WI38 (cell line): ENCODE measurements around the gene KIAA1755.

Source experiments
- H3K4me3 ChIP-seq: 2 replicates; pipeline ENCODE4 v1.5.1; 2011; ENCODE audit warnings: low read depth, mild to moderate bottlenecking, control low read depth, low read length
- TF ChIP-seq, protein P1 (sequence below): IDR thresholded peaks from 2 replicates; pipeline ENCODE4 v1.5.1; 2012; ENCODE audit warnings: low read depth, mild to moderate bottlenecking, control low read depth, low read length

KIAA1755 gene

DNA sequence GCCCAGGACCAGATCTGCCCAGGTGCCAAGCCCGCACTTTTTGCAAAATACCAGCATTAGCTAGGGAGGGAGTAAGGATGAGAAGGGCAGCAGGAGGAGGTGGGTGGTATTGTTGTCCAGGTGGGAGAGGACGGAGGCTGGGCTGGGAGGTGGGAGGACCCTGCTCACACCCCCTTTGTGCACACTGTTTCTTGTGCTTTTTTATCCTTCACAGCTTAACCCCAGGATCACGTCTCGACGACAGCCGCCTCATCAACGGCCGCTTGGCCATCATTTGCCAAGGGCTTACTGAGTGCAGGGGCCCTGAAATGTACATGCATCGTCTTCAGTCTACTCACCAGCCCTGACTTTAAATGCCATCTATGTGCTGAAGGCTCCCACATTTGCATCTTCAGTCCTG is 83.3 kb downstream of the KIAA1755 start:
- H3K4me3 ChIP-seq, result no peak overlapping the region
- TF ChIP-seq, protein P1, sequence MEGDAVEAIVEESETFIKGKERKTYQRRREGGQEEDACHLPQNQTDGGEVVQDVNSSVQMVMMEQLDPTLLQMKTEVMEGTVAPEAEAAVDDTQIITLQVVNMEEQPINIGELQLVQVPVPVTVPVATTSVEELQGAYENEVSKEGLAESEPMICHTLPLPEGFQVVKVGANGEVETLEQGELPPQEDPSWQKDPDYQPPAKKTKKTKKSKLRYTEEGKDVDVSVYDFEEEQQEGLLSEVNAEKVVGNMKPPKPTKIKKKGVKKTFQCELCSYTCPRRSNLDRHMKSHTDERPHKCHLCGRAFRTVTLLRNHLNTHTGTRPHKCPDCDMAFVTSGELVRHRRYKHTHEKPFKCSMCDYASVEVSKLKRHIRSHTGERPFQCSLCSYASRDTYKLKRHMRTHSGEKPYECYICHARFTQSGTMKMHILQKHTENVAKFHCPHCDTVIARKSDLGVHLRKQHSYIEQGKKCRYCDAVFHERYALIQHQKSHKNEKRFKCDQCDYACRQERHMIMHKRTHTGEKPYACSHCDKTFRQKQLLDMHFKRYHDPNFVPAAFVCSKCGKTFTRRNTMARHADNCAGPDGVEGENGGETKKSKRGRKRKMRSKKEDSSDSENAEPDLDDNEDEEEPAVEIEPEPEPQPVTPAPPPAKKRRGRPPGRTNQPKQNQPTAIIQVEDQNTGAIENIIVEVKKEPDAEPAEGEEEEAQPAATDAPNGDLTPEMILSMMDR, result no peak

DNA sequence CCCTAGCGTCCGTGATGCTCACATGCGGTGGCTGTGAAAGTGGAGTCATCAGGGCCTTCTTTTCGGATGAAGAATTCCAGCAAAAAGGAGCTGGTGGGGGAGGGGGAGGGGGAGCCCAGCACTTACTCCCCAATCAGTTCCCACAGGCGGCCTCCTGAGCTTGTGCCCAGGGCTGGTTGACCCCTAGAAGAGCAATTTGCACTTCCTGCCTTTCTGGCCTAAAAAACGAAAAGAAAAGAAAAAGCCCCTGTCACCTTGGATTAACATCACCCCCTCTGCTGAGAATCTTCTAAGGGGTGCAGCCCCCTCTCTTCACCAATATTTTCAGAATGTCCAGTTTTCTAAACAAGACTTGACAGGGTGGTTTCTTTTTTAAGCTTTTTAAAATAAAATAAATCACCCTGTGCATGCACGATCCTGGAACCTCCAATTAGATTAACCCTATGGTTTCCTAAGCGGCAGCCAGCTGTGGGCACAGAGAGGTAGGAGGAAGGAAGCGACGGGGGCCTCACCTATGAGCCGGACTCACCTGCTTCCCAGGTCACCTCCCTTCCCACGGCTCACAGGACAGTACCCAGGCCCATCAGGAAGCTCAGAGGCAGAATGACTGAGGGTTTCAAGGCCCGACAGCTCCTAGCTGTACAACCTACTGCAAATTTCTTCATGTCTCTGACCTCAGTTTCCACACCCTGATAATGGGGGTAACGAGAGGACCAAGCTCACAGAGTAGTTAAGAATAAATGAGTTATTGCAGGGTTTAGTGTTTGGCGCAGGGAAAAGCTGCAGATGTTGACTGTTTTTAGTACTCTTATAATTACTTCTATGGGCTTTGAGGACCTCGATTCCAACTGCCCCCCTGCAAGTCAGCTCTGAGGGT is 85.0 kb downstream of the KIAA1755 start:
- TF ChIP-seq, protein P1, result no peak
- no peak overlapping the region for H3K4me3 ChIP-seq

DNA sequence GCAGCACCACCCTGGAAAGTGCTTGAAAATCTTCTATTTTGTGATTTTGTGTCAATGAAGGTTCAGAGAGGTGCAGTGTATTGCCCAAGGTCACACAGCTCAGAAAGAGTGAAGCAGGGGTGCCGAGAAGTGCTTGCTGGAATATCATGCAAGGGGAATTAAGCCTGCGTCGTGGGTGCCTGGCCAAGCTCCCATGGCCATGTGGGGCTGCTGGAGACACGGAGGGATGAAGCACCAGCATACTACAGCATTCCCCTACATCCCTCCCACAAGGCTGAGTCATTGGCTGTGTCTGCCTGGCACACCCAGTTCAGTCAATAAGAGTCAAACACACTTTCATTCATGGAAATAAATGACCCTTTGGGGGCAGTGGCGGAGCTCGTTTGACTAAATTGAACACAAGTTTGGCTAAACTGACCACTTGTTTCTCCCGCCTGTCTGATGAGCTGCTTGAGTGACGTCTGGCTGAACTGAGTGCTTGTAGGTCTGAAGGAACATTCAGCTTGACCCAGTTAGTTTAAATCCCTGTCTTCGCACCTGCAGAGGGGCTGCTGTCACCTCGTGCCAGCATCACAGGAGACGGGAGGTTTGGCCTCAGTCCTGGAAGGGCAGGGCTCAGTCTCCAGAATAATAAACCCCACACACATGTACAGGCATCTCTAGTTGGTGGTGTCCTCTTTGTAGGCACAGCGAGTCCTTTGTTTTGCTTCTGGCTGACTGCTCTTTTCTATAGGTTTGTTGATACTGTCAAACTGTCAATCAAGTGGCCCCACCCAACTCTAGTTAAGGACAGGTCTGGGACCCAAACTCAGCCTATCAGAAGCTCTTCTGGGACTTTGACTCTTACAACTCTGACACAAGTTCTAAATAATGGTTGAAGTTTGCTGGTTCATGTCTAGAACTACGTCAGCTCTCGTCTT is 87.0 kb downstream of the KIAA1755 start:
- no peak overlapping the region for H3K4me3 ChIP-seq
- TF ChIP-seq, protein P1, result no peak

DNA sequence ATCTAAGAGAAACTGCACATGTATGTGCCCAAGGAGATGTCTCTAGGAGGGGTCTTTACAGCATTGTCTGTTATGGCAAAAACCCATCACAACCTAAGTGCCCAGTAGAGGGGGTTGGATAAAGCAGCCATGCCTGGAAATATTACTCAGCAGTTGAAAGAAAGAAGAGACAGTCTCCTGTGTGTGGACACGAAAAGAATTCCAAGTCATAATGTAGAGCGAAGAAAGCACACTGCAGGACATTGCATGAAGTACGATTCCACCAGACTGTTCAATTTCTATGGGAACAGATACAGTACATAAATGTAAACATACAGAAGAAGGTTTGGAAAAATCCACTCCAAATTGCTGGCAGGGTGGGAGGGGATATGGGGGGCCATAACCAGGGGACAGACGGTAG is 88.1 kb downstream of the KIAA1755 start:
- TF ChIP-seq, protein P1, result peak; percentile 39
- no peak overlapping the region for H3K4me3 ChIP-seq

DNA sequence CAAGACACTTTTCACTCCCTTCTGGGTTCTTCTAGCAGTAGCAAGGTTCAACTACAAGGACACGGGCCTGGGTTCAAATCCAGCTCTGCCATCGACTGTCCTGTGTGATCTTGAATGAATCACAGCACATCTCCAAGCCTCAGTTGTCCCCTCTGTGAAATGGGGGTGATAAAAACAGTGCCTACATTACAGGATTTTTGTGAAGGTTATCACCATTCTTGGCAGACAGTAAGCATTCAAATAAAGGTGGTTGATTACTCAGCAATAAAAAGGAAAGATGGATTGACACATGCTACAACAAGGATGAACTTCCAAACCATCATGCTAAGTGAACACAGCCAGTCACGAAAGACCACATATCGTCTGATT is 88.9 kb downstream of the KIAA1755 start:
- TF ChIP-seq, protein P1, result no peak

DNA sequence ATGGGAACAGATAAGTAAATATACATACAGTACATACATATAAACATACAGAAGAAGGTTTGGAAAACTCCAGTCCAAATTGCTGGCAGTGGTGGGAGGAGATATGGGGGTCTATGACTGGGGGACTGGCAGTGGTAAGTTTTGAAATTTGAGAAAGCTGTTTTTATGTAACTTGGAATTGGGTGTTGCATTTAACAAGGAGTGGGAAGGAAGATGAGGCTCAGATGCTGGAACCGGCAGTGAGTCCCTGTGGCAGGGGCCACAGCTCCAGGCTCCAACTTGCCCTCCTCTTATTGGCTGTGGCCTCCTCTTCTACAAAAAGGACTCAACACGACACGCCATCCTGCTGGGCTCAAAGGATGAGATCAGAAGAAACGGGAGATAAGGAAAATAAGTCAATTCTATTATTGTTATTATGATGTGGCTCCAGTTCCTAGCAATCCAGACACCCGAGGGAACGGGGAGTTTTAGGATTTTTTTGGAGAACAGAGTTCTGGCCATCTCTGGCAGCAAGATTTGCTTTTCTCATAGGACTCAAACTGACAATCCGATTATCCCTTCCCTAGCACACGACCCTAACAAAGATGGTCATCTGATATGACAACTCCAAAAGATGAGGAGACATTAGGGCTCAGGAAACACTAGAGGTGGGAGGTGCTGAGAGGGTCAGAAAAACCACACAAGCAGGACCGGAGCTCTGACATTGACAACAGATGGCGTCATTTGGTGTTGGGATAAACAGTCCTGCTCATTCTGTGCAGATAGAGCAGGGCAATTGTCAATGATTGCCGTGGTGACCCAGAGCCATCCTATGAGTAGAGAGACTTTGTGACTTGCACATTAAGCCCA is 89.5 kb downstream of the KIAA1755 start:
- TF ChIP-seq, protein P1, result no peak
- no peak overlapping the region for H3K4me3 ChIP-seq

More for the DNA sequence above, 88.9 kb downstream of the KIAA1755 start:
- H3K4me3 ChIP-seq, result no peak overlapping the region
